ENCODE measurements around the gene GRIA4.

DNA sequence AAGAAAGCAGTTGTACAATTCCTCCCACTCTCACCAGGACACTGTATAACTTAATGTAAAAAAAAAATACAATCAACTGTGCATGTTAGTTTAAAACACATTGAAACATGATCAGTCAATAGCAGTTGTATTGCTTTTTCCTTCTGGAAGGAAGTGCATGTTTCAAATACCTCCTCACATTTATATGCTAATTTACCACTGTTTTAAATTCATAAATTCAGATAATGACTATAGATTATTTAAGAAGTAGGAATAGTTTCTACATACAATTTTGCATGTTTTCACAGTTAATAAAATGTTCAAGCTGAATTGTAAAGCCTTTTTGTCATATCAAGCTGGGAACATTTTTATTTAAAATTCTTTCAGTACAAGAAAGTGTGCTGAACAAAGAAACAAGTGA lies 3.3 kb downstream of the GRIA4 start:
- TF ChIP-seq POLR2A (IDR thresholded peaks at IDR 0.05): no peak
- TF ChIP-seq CTCF (IDR thresholded peaks at IDR 0.05): no peak
- TF ChIP-seq EP300 (IDR thresholded peaks at IDR 0.05): no peak
